Stimulated activated CD8-positive, alpha-beta memory T cell treated with anti-CD3 and anti-CD28 coated beads, Interleukin-12 subunit alpha, Interleukin-12 subunit beta, amount 100 ng/mL, for 24 hours (primary cell): ENCODE measurements around the gene PTBP3.
"Not testable (repeated sequence)": the region's sequence is repeated elsewhere in the genome, so short reads cannot be mapped to it uniquely, and the experiment has no call there.

Experiments
- DNase-seq: peaks from one replicate; pipeline ENCODE4 v3.0.0-alpha.2; 2020; ENCODE audit errors: extremely low read depth

Gene PTBP3, protein sequence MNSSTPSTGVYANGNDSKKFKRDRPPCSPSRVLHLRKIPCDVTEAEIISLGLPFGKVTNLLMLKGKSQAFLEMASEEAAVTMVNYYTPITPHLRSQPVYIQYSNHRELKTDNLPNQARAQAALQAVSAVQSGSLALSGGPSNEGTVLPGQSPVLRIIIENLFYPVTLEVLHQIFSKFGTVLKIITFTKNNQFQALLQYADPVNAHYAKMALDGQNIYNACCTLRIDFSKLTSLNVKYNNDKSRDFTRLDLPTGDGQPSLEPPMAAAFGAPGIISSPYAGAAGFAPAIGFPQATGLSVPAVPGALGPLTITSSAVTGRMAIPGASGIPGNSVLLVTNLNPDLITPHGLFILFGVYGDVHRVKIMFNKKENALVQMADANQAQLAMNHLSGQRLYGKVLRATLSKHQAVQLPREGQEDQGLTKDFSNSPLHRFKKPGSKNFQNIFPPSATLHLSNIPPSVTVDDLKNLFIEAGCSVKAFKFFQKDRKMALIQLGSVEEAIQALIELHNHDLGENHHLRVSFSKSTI

DNA sequence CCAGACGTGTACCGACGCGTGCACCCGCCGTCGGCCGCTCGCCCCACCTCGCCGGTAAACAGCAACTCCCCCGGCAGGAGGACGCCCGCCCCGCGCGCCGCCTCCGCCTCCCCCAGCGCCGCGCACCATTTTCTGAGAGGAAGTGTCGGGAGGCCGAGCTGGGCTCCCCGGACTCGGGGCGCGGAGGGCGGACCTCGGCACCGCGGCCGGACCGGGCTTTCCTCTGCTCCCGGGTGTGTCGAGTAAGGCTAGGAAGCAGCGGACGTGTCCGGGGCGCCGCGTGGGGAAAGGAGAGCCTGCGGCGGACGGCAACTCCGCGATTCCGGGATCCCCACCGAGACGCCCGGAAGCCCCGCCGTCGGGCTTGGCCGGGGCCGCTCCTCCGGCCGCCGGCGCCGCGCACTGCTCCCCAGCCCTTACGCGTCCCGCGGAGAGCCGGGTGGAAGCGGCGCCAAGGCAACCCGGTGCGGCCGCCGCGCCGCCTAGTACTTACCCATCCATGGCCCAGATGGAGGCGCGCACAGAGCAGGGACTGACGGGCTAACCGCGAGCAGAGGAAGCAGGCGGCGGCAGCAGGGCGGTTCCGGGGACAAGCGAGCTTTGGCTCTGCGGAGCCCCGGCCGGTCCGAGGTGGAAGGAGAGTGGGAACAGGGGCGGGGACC is at the start of gene PTBP3:
TSS of gene PTBP3 (minus strand) at position 643 of the 662 bp plus-strand sequence. CDS start 35,754 bp downstream, outside the sequence.
- DNase-seq: peak; percentile 51

DNA sequence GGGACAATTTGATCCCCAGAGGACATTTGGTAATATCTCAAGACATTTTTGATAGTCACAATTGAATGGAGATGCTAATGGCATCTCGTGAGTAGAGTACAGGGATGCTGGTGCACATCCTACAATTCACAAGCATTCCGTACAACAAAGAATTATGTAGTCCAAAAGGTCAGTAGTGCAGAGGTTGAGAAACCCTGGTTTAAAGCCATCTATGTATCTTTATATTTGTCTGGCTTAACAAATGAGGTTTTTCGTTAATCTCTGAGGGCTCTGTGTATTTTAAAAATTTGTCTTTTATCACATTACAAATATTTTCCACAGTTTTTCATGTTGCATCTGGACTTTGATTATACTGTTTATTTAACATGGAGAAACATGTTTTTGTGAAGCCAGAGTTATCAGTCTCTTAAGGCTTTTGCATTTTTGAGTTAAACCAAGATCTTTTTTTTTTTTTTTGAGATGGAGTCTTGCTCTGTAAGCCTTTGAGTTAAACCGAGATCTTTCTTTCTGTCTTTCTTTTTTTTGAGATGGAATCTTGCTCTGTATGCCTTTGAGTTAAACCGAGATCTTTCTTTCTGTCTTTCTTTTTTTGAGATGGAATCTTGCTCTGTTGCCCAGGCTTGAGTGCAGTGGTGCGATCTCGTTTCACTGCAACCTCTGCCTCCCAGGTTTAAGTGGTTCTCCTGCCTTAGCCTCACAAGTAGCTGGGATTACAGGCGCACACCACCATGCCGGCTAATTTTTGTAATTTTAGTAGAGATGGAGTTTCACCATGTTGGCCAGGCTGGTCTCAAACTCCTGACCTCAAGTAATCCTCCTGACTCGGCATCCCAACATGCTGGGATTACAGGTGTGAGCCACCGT is 49.3 kb upstream of the PTBP3 start:
- DNase-seq: no peak

DNA sequence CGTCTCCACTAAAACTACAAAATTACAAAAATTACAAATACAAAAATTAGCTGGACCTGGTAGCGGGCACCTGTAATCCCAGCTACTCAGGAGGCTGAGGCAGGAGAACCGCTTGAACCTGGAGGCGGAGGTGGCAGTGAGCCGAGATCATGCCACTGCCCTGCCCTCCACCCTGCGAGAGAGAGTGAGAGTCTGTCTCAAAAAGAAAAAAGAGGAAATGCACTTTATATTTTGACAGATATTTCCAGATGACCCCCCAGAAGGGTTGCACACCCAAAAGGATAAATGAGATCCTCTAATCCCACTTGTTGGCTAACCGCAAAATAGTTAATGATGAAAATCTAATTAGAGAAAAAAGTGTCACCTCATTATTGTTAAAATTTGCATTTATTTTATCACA is 48.6 kb upstream of the PTBP3 start:
- no peak for DNase-seq

- no peak for DNase-seq
Measured at GRCh38 chr9:112380825-112381221, 47.4 kb upstream of the PTBP3 start.

GRCh38 chr9:112380102-112380824 is 46.8 kb upstream of the PTBP3 start, which contains the start of gene HSDL2:
HSDL2 (plus strand) TSS chr9:112380108; CDS start chr9:112380164, 56 bp downstream.
- no peak for DNase-seq

- DNase-seq: peak; percentile 95
Measured at GRCh38 chr9:112379177-112380101, 46.0 kb upstream of the PTBP3 start.

- DNase-seq: no peak
Measured at GRCh38 chr9:112378328-112379176, 45.1 kb upstream of the PTBP3 start.

DNA sequence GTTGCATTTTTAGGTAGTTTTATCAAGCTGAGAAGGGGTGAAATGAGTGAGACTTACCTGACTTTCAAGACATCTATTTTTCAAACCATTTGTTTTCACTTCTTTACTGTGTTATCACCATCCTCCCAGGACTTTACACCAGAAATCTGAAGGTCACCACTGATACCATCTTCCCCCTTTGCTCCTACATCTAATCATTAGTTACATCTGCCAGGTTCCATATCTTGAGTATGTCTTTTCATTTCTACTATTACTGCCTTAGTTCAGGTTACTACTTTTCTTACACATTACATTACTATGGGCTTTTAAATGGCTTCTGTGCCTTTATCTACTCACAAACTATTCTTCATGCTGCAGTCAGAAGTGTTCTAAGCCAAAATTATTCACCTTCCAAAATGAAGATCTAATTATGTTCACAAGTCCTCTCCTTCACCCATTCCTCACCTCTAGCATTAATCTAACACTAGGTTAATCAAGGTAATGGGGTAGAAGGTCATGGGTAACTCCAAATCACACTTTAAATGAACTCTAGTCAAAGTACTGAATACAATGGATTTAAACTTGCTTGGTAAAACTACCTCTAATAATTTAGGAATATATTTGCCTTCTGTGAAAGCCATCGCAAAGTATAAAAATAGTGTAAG is 44.4 kb upstream of the PTBP3 start:
- DNase-seq: no peak

DNA sequence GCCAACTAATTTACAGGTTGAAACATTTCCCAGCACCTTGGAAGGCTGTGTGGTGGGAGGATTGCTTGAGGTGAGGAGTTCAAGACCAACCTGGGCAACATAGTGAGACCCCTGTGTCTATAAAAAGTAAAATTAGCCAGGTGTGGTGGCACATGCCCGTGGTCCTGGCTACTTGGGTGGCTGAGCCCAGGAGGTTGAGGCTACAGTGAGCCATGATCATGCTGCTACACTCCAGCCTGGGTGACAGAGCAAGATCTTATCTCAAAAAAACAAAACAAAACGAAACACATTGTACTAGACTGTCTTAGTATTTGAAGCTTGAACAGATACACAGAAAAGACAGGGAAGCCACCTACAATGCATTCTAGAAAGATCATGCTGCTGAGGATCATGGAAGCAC is 43.7 kb upstream of the PTBP3 start:
- no peak for DNase-seq

GRCh38 chr9:112375361-112375760 is 41.9 kb upstream of the PTBP3 start:
- no peak for DNase-seq

DNA sequence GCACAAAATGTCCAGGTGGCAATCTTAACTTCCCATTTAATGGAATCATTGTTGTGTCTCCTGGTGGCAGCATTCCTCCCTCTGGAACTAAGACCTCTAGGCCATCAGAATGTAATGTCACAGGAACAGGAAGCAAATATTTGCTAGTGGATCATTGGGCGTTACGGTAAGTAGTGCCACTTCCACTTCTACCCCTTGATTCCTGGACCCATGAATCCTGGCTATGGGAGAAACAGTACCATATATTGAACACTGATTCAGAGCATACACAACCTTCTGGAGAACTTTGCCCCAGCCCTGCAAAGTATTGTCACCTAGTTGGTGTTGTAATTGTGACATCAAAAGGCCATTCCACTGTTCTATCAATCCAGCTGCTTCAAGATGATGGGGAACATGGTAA is 40.8 kb upstream of the PTBP3 start:
- DNase-seq: not testable (repeated sequence)

GRCh38 chr9:112373666-112374065 is 40.2 kb upstream of the PTBP3 start:
- not testable (repeated sequence) for DNase-seq

DNA sequence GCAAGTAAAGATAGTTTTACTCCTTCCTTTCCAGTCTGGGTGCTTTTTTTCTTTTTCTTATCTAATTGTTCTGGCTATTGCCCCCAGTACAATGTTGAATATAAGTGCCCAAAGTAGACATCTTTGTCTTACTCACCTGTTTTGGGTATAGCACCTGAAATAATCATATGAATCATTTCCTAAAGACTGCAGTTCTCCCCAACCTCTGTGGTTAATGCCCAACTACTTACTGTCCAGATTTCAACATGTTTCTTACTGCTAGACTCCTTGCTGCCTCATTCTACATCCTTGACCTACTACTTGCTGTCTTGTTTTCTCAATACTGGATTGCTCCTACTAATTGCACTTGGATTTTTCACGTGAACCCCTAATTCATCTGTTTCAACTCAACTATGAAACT is 37.6 kb upstream of the PTBP3 start:
- no peak for DNase-seq

DNA sequence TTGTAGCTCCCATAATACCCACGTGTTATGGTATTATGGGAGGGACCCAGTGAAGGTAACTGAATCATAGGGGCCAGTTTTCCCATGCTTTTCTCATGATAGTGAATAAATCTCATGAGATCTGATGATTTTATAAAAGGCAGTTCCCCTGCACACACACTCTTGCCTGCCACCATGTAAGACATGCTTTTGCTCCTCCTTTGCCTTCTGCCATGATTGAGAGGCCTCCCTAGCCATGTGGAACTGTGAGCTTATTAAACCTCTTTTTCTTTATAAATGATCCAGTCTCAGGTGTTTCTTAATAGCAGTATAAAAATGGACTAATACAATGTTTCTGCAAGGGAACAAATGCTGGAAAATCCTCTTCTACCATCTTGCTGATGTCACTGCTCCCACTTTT is 36.4 kb upstream of the PTBP3 start:
- no peak for DNase-seq

DNA sequence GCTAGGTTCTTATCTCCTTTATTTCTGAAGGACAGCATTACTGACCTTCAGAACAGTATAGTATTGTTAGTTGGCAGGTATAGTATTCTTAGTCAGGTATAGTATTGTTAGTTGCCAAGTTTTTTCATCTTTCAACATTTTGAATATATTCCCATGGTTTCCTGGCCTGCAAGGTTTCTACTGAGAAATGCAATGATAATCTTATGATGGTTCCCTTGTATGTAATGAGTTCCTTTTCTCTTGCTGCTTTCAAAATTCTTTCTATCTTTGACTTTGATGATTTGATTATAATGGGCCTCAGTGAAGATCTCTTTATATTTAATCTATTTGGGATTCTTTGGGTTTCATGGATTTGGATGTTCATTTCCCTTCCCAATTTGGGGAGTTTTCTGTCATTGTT is 34.0 kb upstream of the PTBP3 start:
- no peak for DNase-seq

DNA sequence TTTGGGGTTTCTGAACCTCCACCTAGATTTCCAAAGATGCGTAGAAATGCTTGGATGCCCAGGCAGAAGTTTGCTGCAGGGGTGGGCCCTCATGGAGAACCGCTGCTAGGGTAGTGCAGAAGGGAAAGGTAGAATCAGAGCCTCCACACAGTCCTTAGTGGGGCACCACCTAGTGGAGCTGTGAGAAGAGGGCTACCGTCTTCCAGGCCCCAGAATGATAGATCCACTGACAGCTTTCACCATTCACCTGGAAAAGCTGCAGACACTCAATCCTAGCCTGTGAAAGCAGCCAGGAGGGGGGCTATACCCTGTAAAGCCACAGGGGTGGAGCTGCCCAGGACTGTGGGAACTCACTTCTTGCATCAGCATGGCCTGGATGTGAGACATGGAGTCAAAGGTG is 33.2 kb upstream of the PTBP3 start:
- no peak for DNase-seq

GRCh38 chr9:112365257-112365656 is 31.8 kb upstream of the PTBP3 start:
- not testable (repeated sequence) for DNase-seq

DNA sequence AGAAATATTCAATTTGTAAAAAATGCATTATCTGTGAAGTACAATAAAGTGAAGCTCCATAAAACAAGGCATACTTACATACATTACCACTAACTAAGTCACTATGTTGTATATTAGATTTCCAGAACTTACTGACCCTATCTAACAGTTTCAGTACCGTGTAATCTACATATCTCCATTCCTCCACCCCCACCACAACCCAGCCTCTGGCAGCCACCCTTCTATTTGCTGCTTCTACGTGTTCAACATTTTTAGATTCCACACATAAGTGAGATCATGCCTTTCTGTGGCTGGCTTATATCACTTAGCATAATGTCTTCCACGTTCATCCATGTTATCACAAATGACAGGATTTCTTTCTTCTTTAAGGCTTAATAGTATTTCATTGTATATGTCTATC is 31.3 kb upstream of the PTBP3 start:
- DNase-seq: no peak

GRCh38 chr9:112361601-112362000 is 28.2 kb upstream of the PTBP3 start:
- DNase-seq: no peak
